HG03354 (cell line): ENCODE results near the gene RRP7A.
"Not testable (repeated sequence)": the region's sequence is repeated elsewhere in the genome, so short reads cannot be mapped to it uniquely, and the experiment has no call there.

Experiments used
- ATAC-seq: cut with Tn5 transposase; IDR thresholded peaks from one replicate; pipeline ENCODE4 v1.9.1; 2021; ENCODE audit warnings: mild to moderate bottlenecking; ENCODE audit not compliant: unreplicated experiment, poor library complexity, severe bottlenecking

The RRP7A gene

GRCh38 chr22:42508327-42508974 lies 11.1 kb downstream of the RRP7A start:
- ATAC-seq, result not testable (repeated sequence)

DNA sequence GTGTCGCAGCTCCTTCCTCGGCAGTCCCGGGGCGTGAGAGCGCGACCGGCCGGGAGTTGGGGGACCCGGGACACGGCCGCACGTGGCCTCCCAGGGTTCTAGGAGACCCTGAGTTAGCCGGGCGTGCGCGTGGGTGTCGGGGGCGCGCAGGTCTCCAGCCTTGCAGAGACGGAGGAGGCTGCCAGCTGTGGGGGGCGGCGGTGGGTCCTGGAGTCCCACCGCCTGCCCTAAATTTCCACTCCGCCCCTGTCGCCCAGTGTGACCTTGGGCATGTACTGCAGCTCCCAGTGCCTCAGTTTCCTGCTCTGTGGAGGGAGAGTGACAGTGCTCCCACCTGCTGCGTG lies 18.8 kb downstream of the RRP7A start:
- no peak for ATAC-seq

DNA sequence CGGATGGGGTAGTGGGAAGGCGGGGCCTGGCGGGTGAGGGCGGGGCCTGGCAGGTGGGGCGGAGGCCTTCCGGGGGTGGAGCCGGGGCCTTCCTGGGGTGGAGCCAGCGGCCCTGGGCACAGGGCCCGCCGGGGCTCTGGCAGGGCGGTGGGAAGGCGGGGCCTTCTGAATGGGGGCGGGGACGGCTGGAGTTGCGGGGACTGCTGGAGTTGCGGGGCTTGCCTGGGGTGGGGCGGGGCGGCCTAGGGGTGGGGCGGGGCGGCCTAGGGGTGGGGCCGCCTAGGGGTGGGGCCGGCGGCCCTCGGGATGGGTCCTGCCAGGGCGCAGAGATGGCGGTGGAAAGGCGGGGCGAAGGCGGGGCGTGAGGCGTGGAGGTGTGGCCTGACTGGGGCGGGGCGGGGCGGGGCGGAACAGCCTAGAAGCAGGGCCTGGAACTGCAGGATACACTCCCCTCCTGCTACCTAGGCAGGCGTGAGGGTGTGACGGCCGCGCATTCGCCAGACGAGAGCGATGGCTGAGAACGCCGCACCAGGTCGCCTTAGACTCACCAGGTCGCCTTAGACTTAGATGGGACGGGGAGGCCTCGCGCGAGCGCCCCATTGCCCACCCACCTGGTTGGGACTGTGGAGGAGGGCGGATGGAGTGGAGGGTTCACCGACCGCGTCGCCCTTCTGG lies 19.3 kb downstream of the RRP7A start:
- ATAC-seq, result peak; percentile 69

DNA sequence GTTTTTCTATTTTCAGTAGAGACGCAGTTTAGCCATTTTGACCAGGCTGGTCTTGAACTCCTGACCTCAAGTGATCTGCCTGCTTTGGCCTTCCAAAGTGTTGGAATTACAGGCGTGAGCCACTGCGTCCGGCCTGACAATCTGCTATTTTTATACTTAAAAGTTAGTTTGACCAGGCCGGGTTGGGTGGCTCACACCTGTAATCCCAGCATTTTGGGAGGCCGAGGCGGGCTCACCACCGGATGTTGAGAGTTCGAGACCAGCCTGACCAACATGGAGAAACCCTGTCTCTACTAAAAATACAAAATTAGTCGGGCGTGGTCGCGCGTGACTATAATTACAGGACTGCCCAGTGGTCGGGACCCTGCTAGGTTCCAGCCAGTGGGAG lies 19.8 kb downstream of the RRP7A start:
- not testable (repeated sequence) for ATAC-seq

DNA sequence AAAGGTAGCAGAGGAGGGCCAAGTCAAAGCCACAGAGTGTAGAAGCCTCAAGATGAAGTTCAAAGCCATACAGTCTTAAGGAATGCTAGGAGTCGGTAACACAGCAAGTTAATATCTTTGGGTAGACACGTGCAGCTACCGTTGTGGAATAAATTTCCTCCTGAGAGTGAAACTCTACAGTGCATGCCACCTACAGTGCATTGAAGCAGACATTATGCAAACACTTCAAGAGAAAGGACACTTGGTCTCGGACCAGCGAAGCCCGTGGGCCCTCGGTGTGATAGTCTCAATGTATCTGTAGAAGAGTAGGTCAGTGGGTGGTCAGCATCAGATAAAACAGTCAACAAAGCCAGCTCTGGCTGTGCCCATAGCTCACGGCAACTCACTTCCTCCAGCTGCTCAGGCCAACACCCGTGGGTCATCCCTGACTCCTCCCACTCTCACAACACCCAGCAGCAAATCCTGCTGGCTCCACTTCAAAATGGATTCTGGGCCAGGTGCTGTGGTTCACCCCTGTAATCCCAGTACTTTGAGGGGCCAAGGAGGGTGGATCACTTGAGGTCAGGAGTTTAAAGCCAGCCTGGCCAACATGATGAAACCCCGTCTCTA lies 24.0 kb downstream of the RRP7A start:
- peak; percentile 41 for ATAC-seq

DNA sequence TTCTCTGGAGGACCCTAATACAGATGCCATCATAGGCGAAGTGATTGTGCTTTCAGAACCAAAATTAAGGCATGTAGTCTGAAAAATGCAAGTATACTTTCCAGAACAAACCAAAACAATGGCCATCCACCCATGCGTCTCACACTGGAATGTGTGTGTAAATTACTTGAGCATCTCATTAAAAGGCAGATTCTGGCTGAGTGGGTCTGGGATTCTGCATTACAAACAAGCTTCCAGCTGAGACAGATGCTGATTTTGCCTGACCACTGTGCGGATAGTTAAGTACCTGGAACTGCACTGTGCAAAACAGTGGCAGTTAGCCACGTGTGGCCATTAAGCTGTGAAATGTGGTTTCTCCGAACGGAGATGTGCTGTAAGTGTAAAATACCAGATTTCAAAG lies 26.2 kb downstream of the RRP7A start:
- ATAC-seq, result no peak

DNA sequence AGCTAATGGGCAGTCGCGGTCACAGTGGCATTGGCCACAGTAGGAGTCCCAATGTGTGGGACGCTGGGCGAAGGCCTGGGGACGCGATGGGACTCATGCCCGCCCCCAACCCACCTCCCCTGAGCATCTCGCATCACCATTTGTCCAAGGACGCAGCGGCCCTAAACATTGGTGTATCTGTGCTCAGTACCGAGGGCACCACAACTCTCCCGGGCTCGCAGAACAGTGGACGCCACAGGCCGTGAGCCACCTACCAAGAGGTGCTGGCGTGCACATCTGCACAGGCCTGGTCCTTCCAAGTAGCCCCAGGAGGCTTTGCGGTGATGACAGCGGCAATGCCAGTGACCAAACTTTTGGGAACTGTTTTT lies 27.3 kb downstream of the RRP7A start:
- ATAC-seq, result no peak

GRCh38 chr22:42490243-42490832 lies 29.3 kb downstream of the RRP7A start:
- ATAC-seq, result no peak

DNA sequence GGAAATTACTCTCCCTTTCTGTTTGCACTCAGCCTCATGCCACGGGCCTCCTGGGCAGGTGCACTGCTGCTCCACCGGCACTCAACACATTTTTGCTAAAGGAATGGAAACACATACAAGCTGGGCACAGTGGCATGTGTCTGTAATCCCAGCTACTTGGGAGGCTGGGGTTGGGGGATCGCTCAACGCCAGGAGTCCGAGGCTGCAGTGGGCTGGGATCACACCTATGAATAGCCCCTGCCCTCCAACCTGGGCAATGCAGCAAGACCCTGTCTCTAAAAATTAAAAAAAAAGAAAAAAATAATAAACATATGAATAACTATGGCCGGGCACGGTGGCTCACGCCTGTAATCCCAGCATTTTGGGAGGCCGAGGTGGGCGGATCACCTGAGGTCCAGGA lies 30.6 kb downstream of the RRP7A start:
- ATAC-seq, result no peak

GRCh38 chr22:42484506-42484905 lies 35.1 kb downstream of the RRP7A start:
- no peak for ATAC-seq

DNA sequence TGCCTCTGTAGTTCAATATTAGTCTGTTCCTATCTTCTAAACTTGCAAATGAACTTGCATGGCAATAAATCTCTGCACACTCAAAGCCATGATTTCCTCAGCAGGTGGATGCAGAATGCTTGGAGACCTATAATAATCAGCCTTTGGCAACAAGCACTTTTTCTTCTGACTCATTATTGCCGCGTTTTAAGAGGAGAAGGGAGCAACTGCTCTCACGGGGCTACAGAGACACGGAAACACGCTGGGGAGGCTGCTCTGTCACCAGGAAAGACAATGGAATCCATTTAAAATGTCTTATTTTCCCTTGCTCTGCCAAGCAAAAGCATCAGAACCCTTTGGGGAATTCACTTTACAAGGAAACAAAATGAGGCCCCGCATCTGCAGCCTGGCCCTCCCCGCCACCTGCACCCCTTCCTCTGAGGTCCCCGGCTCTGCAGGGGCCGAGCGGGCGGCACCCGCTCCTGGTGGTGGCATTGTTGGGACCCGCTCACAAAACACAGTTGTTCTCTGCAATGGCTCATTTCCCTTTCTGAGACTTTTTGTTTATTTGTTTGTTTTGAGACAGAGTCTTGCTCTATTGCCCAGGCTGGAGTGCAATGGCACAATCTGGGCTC lies 35.9 kb downstream of the RRP7A start:
- not testable (repeated sequence) for ATAC-seq

GRCh38 chr22:42475122-42475521 lies 44.5 kb downstream of the RRP7A start:
- ATAC-seq, result no peak

DNA sequence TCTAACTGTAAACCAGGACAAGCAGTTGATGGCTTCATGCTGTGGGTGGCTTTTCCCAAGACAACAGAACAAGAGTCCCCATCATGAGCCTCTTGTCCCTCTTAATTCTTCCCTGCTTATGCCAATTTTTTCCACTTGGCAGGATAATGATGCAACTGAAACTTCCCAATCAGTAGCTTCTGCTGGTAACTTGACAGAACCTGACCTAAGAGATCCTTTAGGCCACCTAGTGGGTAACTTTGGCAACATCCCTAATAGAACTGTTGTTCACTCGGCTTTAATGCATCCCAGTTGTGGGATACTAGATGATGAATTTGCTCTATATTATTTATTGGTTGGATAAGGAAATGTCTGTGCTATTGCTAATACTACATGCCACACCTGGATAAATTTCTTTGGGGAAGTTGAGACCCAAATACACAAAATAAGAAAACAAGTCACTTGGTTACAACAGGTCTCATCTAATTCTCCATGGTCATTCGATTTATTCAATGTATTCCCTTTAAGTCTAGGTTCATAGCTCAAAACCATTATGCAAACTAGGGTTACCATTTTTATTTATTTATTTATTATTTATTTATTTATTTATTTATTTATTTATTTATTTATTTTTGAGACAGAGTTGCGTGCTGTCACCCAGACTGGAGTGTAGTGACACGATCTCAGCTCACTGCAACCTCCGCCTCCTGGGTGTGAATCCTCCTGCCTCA lies 46.0 kb downstream of the RRP7A start:
- ATAC-seq, result no peak

DNA sequence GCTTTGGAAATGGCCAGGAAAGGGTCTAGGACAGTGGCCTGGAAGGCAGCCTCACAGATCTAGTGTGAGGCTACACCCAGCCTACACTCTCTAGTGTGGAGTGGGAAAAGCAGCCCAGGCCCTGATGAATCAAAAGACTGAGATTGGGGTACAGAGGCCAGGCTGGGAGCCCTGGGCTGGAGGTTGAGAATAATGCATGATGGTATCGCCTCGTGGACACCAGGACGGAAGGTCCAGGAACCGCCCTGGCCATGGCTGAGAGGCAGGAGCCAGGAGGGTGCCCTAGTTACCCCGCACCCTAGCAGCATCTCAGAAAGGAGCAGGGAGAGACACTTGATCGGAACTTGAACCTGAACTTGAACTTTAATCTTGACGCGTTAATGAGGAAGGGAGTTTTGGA lies 46.9 kb downstream of the RRP7A start:
- ATAC-seq, result no peak

DNA sequence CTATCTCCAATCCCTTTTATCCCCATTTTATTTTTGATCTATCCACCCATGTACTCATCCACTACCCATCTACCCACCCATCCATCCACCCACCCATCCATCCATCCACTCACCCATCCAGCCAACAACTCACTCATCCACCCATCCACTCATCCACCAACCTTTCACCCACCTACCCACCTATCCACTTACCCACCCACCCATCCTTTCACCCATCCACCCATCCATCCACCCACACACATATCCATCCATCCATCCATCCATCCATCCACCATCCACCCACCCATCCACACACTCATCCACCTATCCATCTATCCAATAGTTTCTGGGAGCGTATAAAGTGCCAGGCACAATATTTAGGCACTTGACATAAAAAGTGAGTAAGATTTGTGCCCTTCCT lies 48.2 kb downstream of the RRP7A start:
- ATAC-seq, result no peak

DNA sequence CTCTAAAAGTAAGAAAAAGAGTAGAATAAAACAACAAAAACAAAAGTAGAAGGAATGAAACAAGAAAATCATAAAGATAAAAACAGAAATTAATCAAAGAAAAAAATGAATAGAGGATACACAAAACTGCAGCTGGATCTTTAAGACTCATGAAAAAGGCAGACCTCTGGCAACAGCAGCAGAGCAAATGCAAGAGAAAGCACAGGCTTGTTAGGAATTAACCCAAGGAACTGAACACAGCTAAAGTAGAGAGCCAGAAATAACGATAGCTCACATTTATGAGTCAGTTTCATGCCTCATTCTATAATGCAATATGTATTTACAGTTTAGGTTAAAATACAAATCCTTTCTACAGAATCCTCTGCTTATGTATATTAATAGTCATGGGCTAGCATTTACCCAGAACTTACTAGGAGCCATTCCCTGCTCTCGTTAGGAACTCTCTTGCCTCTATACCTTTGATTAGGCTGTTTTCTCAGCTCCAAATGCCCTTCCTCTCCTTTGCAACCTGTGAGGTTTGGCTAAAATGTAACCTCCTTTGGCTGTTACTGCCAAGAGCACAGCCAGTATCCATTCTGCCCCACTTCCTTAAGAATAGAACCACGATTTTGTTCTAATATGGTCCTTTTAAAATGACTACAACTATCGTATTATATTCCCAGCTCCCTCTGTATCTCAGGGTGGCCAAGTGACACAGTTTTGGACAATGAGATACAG lies 49.1 kb downstream of the RRP7A start:
- no peak for ATAC-seq

- ATAC-seq, result no peak
Observed at GRCh38 chr22:42468841-42469240, 50.8 kb downstream of the RRP7A start.

DNA sequence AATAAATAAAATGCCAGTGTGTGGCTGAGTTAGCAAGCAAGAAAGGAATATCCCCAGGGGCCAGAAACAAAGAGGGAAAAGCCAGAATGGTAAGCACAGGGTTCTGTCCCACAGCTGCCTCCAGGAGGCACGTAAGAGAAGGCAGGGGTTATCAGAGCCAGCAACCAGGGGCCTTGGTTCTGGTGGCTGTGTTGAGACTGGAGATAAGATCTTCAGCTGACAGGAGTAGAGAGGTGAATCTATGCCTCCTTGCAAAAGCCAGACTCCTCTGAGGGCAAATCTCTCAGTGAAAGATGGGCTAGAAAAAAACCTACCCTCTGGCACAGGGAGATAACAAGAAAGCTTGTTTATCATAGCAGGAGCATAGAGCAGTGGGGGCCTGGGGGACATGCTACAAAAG lies 57.6 kb downstream of the RRP7A start:
- ATAC-seq, result no peak

GRCh38 chr22:42461511-42461910 lies 58.1 kb downstream of the RRP7A start:
- ATAC-seq, result no peak
